HG02763 (cell line): ENCODE results near the gene MSL2.
"Not testable (repeated sequence)": the region's sequence is repeated elsewhere in the genome, so short reads cannot be mapped to it uniquely, and the experiment has no call there.

Experiments
- ATAC-seq: cut with Tn5 transposase; IDR thresholded peaks from one replicate; pipeline ENCODE4 v1.9.1; 2021; ENCODE audit warnings: mild to moderate bottlenecking, moderate library complexity; ENCODE audit not compliant: unreplicated experiment

MSL2 gene

DNA sequence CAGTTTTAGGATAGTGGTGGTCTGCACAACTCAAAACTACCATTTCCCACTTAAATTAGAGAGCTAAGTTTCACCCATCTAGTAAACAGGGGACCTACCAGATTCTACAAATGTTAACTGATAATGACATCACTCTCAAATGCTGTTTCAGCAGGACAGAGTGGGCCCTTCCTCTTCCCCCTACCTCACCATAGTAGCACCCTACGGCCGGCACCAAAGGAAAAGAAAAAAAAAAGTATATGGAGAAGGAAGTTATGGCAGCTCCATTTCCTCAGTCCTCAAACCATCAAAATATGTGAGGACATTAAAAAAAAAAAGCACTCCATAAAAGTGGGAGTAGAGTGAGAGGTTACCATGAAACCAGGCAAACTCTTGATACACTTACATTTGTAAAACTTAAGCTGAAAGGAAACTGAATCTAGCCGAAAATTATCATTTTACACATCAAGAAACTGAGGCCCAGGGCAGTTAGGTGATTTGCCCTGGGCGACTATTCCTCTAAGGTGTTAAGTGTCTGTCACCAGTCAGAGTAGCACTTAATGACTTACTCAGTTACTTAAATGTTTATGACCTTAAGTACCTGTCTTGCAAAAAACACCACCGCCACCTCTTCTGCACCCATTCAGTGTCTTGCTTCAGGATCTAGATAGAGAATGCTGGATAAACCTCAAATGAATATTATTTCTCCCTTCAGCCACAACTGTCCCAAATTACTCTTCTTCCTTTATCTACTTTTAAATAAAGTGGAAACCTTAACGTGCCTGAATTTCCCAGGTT is 2.7 kb downstream of the MSL2 start:
- ATAC-seq, result no peak

DNA sequence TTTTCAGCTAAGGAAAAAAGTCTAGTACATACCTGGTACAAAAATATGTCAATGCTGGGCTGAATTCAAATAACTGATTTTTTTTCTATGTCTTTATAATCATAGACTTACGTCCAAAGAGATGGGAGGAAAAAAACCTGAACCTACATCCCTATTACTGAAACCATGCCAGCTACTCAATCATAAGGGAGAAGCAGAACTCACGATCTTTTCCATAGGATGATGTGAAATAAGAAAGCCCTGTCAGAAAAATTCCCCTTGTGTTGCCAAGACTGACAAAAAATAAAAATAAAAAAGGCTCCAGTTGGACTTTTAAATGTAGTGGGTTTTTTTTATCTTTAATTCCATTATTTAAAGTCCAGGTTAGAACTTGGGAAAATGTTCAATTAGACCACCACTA is 3.3 kb downstream of the MSL2 start:
- ATAC-seq, result no peak

DNA sequence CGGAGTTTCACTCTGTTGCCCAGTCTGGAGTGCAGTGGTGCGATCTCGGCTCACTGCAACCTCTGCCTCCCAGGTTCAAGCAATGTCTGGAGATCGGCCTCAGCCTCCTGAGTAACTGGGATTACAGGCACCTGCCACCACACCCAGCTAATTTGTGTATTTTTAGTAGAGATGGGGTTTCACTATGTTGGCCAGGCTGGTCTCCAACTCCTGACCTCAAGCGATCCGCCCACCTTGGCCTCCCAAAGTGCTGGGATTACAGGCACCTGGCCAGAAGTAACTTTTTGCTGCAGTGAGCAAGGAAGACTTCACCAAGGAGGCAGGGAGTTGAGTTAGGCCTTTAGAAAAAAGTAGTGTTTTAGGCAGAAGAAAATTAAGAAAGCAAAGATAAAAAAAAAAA is 3.9 kb downstream of the MSL2 start:
- not testable (repeated sequence) for ATAC-seq

DNA sequence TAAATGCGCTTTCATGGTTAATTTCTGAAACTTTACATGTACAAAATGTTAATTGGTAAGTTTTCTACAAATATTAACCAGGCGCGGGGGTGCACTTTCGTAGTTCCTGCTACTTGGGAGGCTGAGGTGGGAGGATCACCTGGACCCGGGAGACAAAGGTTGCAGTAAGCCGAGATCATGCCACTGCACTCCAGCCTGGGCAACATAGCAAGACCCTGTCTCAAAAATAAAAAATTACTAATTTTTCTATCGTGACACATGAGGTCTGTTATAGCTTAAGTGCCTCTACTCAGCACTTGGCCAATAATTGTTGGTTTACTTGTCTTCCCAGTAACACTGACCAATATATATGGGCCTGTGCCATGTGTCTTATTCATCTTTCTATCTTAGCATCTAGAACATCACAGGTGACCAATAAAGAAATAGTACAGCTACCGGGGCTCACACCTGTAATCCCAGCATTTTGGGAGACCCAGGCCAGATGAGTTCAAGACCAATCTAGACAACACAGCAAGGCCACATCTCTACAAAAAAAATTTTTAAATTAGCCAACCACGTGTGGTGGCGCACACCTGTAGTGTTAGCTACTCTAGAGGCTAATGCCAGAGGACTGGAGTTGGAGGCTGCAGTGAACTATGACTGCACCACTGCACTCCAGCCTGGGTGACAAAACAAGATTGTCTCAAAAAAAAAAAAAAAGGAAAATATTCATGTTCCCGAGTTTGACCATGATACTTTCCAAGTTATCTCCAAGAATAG is 6.1 kb downstream of the MSL2 start:
- ATAC-seq, result no peak

DNA sequence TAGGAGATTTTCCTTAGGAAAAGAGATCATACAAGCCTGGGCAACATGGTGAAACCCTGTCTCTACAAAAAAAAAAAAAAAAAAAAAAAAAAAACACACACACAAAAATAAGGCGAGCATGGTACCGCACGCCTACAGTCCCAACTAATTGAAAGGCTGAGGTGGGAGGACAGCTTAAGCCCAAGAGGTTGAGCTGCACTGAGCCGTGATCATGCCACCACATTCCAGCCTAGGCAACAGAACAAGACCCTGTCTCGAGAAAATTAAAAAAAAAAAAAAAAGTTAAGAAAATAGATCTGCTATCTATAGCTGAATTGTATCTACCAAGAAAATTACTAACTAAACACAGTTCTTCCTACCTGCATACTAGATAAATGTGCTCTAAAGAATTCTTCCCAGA is 7.1 kb downstream of the MSL2 start:
- ATAC-seq, result no peak

DNA sequence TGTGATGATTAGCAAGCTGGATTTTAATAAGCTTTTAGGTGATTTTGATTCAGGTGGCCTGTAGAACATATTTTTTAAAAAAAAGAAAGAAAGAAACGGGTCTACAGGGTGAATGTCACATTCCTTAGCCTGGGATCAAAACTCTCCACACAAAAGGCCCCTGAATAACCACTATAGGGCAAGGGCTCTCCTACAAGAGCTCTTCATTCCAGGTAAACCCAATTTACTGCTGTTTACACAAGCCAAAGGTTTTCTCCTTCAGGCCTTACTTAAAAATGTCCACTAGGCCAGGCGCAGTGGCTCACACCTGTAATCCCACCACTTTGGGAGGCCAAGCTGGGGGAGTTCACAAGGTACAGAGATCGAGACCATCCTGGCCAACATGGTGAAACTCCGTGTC is 8.3 kb downstream of the MSL2 start:
- ATAC-seq, result no peak

DNA sequence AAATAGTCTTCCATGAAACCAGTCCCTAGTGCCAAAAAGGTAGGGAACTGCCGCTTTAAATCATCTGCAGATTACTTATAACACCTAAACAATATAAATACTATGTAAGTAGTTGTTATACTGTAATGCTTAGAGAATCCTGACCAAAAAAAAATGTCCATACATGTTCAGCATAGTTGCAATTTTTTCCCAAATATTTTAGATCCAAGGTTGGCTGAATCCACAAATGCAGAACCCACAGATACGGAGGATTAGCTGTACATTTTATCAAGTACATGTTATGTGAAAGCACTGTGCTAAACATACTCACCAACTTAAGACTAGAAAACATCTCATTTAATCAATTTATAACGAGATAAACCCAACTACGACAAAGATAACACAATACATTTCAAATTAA is 9.3 kb downstream of the MSL2 start:
- no peak for ATAC-seq

DNA sequence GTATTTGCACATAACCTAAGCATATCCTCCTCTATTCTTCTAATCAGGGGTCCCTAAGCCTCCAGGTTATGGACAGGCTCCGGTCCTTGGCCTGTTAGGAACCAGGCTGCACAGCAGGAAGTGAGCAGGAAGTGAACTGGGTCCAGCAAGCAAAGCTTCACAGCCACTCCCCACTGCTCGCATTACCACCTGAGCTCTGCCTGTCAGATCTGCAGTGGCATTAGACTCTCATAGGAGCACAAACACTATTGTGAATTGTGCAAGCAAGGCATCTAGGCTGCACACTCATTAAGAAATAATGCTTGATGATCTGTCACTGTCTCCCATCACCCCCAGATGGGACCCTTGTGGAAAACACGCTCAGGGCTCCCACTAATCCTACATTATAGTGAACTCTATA is 9.8 kb downstream of the MSL2 start:
- ATAC-seq, result no peak

DNA sequence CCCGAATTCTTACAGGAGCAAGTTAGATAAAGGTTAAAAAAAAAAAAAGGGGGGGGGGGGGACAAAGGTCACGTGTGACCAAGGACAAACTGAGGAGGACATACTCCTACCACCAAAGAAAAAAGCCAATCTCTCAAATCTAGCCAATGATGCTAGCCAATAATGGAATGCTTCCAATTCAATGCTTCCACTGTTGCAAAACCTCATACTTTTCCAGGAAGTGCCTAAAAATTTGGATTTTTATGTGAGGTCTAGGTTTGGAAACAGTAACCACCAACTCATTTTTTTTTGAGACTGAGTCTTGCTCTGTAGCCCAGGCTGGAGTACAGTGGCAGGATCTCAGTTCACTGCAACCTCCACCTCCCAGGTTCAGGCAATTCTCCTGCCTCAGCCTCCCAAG is 11.4 kb downstream of the MSL2 start:
- ATAC-seq, result no peak

DNA sequence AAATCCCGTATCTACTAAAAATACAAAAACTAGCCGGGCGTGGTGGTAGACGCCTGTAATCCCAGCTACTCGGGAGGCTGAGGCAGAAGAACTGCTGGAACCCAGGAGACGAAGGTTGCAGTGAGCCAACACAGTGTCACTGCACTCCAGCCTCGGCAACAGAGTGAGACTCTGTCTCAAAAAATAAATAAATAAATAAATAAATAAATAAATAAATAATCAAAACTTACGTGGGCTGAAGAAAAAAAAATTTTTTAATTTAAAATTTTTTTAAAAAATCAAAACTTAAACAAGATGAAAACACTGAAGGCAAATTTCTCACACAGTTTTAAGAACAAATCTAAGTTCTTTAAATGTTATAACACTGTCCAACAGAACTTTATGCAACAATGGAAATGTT is 14.4 kb downstream of the MSL2 start:
- no peak for ATAC-seq

DNA sequence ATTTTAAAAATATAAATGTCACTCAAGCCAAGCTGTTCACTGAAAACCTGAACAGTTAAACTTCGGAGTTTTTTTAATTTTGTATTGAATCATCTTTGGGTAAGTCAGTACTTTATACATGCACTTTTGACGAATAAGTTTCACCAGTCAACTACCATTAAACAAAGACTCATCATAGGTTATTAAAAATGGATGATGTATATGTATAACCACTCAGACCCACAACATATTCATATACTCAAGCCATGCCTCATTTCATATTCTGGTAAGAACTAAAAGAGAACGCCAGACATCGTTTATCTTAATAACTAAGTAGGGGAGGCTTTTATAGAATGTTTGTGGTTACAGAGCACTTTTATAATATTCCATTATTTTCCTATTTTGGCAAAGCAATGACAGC is 18.3 kb downstream of the MSL2 start:
- no peak for ATAC-seq

DNA sequence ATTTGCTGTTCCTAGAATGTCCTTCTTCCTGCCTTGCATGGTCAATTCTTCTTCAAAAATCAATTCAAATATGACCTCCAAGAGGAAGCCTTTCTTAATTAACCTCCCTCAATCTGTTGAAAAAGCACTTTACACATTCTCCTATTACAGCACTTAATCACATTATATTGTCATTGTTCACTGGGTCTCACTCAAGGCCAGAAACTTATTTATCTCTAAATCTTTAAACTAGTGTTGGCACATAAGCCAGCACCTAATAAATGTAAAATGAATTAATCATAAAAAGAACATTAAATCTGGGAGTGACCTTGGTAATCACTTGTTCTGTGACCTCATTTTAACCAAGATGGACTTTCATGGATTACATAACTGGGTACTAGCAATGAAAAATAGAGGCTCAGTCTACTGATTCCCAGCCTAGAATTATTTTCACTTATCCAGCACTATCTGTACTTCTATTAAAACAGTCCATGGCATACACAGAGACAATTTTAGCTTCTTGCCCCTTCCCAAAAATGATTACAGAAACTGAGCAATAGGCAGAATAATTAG is 22.1 kb downstream of the MSL2 start:
- ATAC-seq, result no peak

DNA sequence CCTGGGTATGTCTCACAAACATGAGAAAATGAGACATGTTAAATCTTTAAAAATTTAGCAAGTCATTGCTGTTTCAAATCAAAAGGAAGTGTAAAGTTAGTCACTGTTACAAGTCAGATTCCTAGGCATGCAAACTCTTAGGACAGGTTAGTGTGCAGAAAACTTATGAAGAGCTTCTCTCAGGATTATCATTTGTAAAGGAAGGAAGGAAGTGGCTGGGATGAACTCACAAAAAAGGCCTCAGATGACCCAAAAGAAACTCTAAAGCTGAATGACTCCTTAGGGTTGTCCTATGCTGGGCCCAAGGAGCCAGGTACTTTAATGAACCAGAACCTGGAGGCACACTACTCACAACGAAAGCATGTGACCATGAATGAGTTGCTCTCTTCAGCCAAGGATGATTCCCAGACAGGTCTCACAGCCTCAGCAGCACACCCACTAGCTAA is 25.0 kb downstream of the MSL2 start:
- ATAC-seq, result no peak

DNA sequence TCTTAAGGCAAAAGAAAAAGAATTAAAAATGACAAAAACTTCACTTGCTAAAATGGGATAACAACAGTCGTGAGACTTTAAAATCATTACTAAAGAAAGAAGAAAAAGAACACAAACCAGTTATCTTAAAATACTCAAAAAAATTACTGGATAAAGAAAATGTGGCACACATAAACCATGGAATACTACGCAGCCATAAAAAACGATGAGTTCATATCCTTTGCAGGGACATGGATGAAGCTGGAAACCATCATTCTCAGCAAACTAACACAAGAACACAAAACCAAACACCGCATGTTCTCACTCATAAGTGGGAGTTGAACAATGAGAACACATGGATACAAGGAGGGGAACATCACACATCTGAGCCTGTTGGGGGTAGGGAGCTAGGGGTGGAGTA is 27.9 kb downstream of the MSL2 start:
- ATAC-seq, result not testable (repeated sequence)

DNA sequence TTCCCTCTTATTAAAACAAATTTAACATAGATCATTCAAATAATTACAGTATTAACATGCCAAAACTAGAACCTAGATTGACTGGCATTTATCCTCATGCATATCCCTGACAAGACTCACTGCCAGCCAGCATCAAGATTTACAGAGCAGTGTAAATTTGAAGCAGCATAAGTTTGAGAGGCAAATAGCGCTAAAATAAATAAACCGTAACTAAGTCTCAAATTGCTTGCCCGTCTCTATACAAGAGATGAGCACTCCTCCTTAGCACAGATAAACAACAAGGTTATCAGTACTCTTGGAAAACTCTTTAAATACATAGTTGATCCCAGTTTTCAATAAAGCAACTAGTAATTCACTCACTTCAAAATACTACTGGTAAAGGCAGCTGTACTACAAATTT is 29.6 kb downstream of the MSL2 start:
- ATAC-seq, result no peak

DNA sequence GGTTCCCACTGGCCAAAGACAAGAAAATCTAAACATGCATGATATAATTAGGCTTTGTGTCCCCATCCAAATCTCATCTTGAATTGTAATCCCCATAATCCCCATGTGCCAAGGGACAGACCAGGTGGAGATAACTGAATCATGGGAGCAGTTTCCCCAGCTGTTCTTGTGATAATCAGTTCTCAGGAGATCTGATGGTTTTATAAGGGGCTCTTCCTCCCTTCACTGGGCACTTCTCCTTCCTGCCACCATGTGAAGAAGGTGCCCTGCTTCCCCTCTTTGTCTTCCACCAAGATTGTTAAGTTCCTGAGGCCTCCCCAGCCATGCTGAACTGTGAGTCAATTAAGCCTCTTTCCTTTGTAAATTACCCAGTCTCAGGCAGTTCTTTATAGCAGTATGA is 32.5 kb downstream of the MSL2 start:
- not testable (repeated sequence) for ATAC-seq

DNA sequence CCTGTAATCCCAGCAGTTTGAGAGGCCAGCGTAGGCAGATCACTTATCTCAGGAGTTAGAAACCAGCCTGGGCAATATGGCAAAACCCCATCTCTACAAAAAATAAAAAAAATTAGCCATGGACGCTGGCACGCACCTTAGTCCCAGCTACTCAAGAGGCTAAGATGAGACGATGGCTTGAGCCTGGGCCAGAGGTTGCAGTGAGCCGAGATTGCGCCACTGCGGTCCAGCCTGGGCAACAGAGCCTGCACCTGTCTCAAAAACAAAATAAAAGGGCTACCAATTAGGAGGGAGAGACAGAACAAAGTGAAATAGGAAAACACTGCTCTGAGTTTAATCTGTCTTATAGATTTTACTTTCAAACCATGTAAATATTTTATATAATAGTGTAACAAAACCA is 33.8 kb downstream of the MSL2 start:
- no peak for ATAC-seq

DNA sequence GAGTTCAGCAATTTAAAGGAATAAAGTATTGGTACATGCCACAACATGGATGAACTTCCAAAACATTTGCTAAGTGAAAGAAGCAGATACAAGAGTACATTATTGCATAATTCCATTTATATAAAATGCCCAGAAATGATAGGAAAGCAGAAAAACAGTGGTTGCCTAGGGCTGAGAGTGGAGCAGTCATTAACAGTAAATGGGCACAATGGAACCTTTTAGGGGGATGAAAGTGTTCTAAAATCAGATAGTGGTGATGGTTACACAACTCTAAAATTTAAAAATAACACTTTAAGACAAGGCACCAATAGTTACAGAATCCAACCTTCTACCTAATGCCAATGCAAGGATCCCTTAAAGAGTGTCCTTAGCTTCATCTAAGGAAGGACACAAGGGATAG is 34.6 kb downstream of the MSL2 start:
- ATAC-seq, result no peak

DNA sequence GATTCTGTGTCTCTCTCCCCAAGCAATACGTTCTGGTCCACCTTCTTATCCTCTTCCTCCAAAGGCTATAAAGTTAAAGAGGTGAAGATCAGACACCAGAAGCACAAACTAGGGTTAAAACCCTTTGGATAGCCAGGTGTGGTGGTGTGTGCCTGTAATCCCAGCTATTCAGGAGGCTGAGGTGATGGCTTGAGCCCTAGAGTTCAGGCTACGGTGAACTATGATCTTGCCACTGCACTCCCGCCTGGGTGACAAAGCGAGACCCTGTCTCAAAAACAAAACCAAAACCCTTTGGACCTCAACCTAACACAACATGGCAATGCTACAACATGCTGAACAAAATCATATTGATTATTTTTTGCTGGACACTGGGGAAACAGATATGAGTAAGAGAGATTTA is 43.2 kb downstream of the MSL2 start:
- ATAC-seq, result no peak

DNA sequence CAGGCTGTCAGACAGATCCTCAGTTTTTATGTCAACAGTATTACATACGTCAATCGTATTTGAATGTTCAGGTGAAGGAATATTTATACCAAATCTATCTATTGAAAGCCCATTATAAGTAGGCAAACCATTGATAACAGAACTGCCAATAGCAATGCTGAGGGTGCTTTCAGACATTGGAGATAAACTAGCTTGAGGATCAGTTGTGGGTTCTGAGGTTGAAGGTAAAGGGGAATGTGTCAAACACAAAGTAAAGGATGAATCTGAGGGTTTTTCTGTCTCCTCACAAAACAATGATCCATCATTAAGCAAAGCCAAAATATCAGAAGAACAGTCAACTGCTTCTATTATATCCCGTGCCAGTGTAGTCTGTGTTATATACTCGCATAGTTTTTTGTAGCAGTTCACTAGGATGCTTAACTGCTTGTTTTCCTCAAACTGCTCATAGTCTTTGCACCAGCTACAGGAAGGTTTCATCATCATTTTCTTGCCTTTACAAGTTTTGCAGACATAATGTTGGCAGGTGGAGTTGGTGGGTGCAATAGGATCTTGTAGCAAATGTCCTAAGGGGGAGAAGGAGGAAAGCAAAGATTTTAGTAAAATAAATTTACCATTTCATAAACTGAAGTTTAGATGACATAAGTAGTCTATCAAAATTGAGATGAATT is 43.8 kb downstream of the MSL2 start:
- ATAC-seq, result no peak

DNA sequence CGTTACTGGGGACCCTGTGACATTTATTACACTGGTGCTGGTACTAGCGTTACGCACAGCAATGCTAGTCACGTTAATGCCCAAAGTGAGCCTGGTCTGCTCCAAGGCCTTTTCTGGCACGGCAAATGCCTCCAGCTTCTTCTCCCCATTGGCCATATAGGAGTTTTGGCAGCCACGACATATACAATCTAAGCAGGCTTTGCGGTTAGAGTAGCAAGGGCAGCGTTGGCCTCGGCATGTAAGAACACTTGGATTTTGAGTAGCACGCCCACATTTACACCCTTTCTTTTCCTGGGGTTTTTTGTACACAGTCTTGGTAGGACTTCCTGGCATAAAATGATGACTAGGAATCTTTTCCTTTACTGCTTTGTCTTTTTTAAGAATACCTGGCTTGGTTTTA is 44.9 kb downstream of the MSL2 start:
- ATAC-seq, result no peak

DNA sequence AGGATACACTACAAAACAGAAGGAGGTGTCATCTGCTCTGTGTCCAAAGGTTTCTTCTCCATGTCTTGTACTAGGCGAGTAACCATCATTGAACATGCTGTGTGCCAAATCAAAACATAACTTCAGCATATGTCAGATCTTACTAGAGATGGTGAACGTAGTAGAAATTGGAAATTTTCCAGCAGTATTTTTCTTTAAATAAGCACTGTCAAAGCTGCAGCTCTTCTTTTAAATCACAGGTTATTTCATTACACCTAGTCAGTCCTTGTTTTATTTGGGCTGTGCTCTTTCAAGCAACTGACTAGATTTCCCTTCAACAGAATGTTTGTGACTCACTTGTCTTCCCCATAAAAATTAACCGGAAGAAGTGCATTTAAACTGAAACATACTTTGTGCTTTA is 46.5 kb downstream of the MSL2 start:
- ATAC-seq, result no peak
